Muscle of back (tissue), 11 donors: ENCODE data around the gene STRN4. TPM values are rescaled to one million over a fixed set of nuclear protein-coding genes. Genes with fewer than 3 reads are reported as not detected.

ENCODE experiments used
- DNase-seq, 3 donors: peaks; one replicate each; pipeline versions ENCODE4 v3.0.0 to v3.0.0-alpha.2; 2013
- polyA plus RNA-seq, 10 donors: library from polyadenylated mRNA; unstranded; fragments of 120-200 nt; gene quantifications; one replicate each; pipeline ENCODE4 v1.2.1, GENCODE V29; 2013; ENCODE audit not compliant: insufficient read length in 10 of 10

The STRN4 gene
- polyA plus RNA-seq, 10 donors, result 39.6 to 61.4 (median 45.5) TPM

- no peak for DNase-seq
These were observed 58.7 kb downstream of the STRN4 start for GRCh38 chr19:46687438-46688145.

- no peak for DNase-seq
These were observed 61.1 kb downstream of the STRN4 start for GRCh38 chr19:46685189-46685588.

GRCh38 chr19:46678110-46678732 lies 68.0 kb downstream of the STRN4 start:
- DNase-seq, result no peak

GRCh38 chr19:46674416-46675178 lies 71.7 kb downstream of the STRN4 start:
- no peak for DNase-seq

GRCh38 chr19:46670813-46671212 lies 75.4 kb downstream of the STRN4 start:
- peak in 1 of 3 donors; percentile 7 for DNase-seq

Other genes starting within 250 kb of the STRN4 start
- 100 to 1,000 TPM; 173 to 292 (median 221) TPM for gene CALM3, start 145.1 kb downstream of the STRN4 start, polyA plus RNA-seq
- 1 to 10 TPM; 1.8 to 4.8 (median 3.4) TPM for gene PTGIR, start 121.4 kb downstream of the STRN4 start, polyA plus RNA-seq
- gene GNG8, start 110.2 kb downstream of the STRN4 start, polyA plus RNA-seq, result 1 to 10 TPM in 1 of 10 donors, under 1 TPM in 2, not detected in 7; 0.65 to 1.9 (median 0.80) TPM
- gene DACT3, start 85.3 kb downstream of the STRN4 start, polyA plus RNA-seq, result 10 to 100 TPM; 11.1 to 22.7 (median 14.4) TPM
- gene PRKD2, start 29.3 kb downstream of the STRN4 start, polyA plus RNA-seq, result 10 to 100 TPM; 17.4 to 32.9 (median 20.5) TPM
- 10 to 100 TPM; 12.5 to 21.1 (median 16.7) TPM for gene FKRP, start 393 bp downstream of the STRN4 start, polyA plus RNA-seq
- gene SLC1A5, start 42.1 kb upstream of the STRN4 start, polyA plus RNA-seq, result 10 to 100 TPM; 17.0 to 33.9 (median 21.3) TPM
- gene AP2S1, start 104.4 kb upstream of the STRN4 start, polyA plus RNA-seq, result 10 to 100 TPM; 40.2 to 80.4 (median 54.6) TPM
- gene ARHGAP35, start 114.5 kb upstream of the STRN4 start, polyA plus RNA-seq, result 10 to 100 TPM; 32.3 to 44.8 (median 37.1) TPM